Fibroblast of upper back skin (primary cell): Measurements from ENCODE around the gene AGAP5.

Experiments used
- DNase-seq: peaks from one replicate; pipeline ENCODE4 v3.0.0-alpha.2; 2013

Gene AGAP5

GRCh38 chr10:73625004-73625883, 72.7 kb downstream of the AGAP5 start:
- DNase-seq = no peak
